ENCODE data around the gene RABL2A.
"Not testable (repeated sequence)": the region's sequence is repeated elsewhere in the genome, so short reads cannot be mapped to it uniquely, and the experiment has no call there.

Gene RABL2A

GRCh38 chr2:113609822-113610221 is 17.2 kb upstream of the RABL2A start:
- not testable (repeated sequence) for DNase-seq (ENCODE audit: low read depth)

DNA sequence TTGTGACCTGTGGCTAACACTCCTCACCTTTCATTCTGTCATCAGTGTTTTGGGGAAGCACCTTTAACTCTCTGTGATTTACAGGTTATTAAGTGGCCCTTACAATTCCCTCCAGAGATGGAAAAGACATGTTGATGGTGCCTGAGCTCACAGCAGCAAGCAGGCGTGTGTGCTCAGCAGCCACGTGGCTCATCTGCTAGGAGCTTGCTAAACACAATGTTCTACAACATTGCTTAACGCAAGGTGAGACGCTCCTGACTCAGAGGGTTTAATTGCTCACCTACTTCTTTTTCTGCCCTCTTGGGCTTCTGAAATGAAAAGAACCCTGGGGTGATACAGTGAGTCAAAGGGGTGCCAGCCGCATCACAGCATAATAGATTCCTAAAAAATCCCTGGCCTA is 6.1 kb upstream of the RABL2A start:
- not testable (repeated sequence) for DNase-seq (ENCODE audit: low read depth)

GRCh38 chr2:113625906-113626305 is 1.2 kb upstream of the RABL2A start:
- DNase-seq (ENCODE audit: low read depth) = not testable (repeated sequence)

DNA sequence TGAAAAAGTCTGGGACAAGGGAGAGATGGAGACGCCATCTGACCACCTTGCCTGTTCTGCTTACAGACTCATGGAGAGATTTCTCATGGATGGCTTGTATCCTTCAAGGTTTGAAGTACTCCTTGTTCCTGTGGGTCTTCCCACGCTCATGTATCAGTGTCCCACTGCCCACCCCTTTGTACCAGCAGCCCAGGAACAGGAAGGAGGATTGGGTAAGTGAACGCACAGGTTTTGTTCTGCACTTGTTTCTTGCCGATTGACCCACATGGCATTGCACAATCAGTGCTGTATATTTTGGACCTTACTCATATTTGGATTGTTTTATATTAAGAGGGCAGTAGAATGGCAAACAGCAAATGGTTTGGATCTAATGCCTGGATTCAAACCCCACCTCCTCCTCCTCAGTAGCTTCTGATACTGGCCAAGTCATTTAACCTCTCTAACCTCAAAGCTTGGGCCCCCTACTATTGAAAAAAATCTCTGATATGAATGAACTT is 5.8 kb downstream of the RABL2A start:
- DNase-seq (ENCODE audit: low read depth) = not testable (repeated sequence)

DNA sequence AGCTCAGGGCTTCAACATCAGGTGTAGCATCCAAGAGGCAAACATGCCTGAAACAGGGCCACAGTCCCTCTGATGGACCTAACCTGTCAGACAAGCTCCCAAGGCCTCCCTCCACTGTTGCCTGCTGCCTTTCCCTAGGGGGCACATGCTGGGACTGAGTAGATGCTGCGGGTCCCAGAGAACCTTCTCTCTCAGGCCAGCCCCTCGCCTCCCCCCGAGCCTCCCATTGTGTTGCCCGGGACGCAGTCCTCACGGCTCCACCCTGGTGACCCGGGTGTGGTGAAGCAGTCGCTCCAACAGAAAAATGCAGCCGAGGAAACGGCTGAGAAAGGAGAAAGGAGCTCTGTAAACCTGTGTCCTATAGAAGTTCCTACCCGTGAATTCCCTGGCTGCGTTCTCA is 8.3 kb downstream of the RABL2A start:
- DNase-seq (ENCODE audit: low read depth) = not testable (repeated sequence)

- DNase-seq (ENCODE audit: low read depth) = not testable (repeated sequence)
Measured at GRCh38 chr2:113636226-113636625, 9.2 kb downstream of the RABL2A start.

GRCh38 chr2:113638084-113638483 is 11.0 kb downstream of the RABL2A start:
- not testable (repeated sequence) for DNase-seq (ENCODE audit: low read depth)

DNA sequence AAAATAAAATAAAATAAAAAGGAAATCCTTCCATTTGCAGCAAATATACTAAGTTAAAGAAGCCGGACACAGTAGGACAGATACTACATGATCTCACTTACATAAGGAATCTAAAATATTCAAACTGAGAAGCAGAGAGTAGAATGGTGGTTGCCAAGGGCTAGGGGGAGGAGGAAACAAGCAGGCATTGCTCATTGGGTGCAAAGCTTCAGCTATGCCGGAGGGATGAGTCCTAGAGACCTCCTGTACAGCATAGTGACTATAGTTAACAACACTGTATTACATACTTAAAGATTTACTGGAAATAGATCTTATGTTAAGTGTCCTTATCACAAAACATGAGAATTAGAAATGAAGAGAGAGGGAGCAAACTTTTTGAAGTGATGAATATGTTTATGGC is 19.2 kb downstream of the RABL2A start:
- not testable (repeated sequence) for DNase-seq (ENCODE audit: low read depth)

DNA sequence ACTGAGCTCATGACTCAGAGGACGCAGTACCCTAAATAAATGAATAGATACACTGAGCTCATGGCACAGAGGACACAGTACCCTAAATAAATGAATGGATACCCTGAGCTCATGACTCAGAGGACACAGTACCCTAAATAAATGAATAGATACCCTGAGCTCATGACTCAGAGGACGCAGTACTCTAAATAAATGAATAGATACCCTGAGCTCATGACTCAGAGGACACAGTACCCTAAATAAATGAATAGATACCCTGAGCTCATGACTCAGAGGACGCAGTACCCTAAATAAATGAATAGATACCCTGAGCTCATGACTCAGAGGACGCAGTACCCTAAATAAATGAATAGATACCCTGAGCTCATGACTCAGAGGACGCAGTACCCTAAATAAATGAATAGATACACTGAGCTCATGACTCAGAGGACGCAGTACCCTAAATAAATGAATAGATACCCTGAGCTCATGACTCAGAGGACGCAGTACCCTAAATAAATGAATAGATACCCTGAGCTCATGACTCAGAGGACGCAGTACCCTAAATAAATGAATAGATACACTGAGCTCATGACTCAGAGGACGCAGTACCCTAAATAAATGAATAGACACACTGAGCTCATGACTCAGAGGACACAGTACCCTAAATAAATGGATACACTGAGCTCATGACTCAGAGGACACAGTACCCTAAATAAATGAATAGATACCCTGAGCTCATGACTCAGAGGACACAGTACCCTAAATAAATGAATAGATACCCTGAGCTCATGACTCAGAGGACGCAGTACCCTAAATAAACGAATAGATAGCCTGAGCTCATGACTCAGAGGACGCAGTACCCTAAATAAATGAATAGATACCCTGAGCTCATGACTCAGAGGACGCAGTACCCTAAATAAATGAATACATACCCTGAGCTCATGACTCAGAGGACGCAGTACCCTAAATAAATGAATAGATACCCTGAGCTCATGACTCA is 24.1 kb downstream of the RABL2A start:
- not testable (repeated sequence) for DNase-seq (ENCODE audit: low read depth)

GRCh38 chr2:113652599-113652998 is 25.5 kb downstream of the RABL2A start:
- not testable (repeated sequence) for DNase-seq (ENCODE audit: low read depth)

DNA sequence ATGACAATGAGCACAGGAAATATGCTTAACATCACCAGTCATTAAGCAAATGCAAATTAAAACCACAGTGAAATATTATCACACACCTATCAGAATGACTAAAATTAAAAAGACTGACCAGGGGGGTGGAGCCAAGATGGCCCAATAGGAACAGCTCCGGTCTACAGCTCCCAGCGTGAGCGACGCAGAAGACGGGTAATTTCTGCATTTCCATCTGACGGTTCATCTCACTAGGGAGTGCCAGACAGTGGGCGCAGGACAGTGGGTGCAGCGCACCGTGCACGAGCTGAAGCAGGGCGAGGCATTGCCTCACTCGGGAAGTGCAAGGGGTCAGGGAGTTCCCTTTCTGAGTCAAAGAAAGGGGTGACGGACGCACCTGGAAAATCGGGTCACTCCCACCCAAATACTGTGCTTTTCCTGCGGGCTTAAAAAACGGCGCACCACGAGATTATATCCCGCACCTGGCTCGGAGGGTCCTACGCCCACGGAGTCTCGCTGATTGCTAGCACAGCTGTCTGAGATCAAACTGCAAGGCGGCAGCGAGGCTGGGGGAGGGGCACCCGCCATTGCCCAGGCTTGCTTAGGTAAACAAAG is 29.1 kb downstream of the RABL2A start:
- DNase-seq (ENCODE audit: low read depth) = not testable (repeated sequence)

DNA sequence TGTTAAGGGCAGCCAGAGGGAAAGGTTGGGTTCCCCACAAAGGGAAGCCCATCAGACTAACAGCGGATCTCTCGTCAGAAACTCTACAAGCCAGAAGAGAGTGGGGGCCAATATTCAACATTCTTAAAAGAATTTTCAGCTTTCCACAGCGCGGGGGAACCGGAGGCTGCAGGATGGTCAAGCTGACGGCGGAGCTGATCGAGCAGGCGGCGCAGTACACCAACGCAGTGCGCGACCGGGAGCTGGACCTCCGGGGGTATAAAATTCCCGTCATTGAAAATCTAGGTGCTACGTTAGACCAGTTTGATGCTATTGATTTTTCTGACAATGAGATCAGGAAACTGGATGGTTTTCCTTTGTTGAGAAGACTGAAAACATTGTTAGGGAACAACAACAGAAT is 30.7 kb downstream of the RABL2A start:
- DNase-seq (ENCODE audit: low read depth) = not testable (repeated sequence)

GRCh38 chr2:113663285-113664060 is 36.4 kb downstream of the RABL2A start:
- not testable (repeated sequence) for DNase-seq (ENCODE audit: low read depth)

GRCh38 chr2:113664761-113665533 is 37.9 kb downstream of the RABL2A start:
- DNase-seq (ENCODE audit: low read depth) = not testable (repeated sequence)

GRCh38 chr2:113669013-113669412 is 41.9 kb downstream of the RABL2A start:
- not testable (repeated sequence) for DNase-seq (ENCODE audit: low read depth)

- no peak for DNase-seq (ENCODE audit: low read depth)
Measured at GRCh38 chr2:113672326-113672932, 45.4 kb downstream of the RABL2A start.

- no peak for DNase-seq (ENCODE audit: low read depth)
Measured at GRCh38 chr2:113675875-113676274, 48.8 kb downstream of the RABL2A start.

GRCh38 chr2:113676623-113677266 is 49.7 kb downstream of the RABL2A start:
- no peak for DNase-seq (ENCODE audit: low read depth)

- no peak for DNase-seq (ENCODE audit: low read depth)
Measured at GRCh38 chr2:113677330-113677729, 50.3 kb downstream of the RABL2A start.

GRCh38 chr2:113679457-113679856 is 52.4 kb downstream of the RABL2A start:
- DNase-seq (ENCODE audit: low read depth) = no peak
